Ishikawa (cell line): ENCODE data around the gene UCP1.

Experiments used
- EGR1 ChIP-seq: IDR thresholded peaks from 2 replicates; pipeline ENCODE4 v1.6.1; 2012
- EP300 ChIP-seq: IDR thresholded peaks from 2 replicates; pipeline ENCODE4 v1.6.1; 2012; ENCODE audit warnings: borderline replicate concordance
- FOXM1 ChIP-seq: IDR thresholded peaks from 2 replicates; pipeline ENCODE4 v1.6.1; 2012; ENCODE audit warnings: low read depth, borderline replicate concordance
- RAD21 ChIP-seq: IDR thresholded peaks from 2 replicates; pipeline ENCODE4 v1.6.1; 2012; ENCODE audit warnings: low read depth
- TAF1 ChIP-seq: IDR thresholded peaks from 2 replicates; pipeline ENCODE4 v1.6.1; 2012; ENCODE audit warnings: low read depth, mild to moderate bottlenecking
- YY1 ChIP-seq: IDR thresholded peaks from 2 replicates; pipeline ENCODE4 v1.6.1; 2012; ENCODE audit warnings: low read depth
- TF ChIP-seq, protein P1 (sequence below): IDR thresholded peaks from 2 replicates; pipeline ENCODE4 v1.6.1; 2012; ENCODE audit warnings: low read depth, mild to moderate bottlenecking
- TF ChIP-seq, protein P2 (sequence below): IDR thresholded peaks from 2 replicates; pipeline ENCODE4 v1.6.1; 2012
- TF ChIP-seq, protein P3 (sequence below): IDR thresholded peaks from 2 replicates; pipeline ENCODE4 v1.6.1; 2012

DNA sequence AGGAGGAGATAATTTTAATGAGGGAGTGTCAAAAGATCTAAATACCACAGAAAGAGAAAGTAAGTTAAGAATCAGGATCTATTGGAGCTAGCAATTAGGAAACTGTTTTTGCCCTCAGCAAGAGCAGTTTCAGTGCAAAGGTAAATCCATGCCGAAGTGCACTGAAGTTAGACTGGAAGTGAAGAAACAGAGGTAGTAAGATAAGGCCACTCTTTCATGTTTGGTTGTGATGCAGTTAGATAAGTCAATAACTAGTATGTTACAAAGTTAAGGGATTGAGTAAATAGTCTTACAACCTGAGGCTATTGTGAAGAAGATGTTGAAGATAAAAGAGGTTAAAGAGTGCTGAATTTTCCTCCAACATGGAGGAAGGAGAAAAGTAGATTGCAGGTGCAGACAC, 46.7 kb upstream of the UCP1 start:
- no peak for TF ChIP-seq TAF1
- TF ChIP-seq EP300, result no peak
- TF ChIP-seq RAD21, result no peak
- no peak for TF ChIP-seq YY1
- TF ChIP-seq, protein P1, sequence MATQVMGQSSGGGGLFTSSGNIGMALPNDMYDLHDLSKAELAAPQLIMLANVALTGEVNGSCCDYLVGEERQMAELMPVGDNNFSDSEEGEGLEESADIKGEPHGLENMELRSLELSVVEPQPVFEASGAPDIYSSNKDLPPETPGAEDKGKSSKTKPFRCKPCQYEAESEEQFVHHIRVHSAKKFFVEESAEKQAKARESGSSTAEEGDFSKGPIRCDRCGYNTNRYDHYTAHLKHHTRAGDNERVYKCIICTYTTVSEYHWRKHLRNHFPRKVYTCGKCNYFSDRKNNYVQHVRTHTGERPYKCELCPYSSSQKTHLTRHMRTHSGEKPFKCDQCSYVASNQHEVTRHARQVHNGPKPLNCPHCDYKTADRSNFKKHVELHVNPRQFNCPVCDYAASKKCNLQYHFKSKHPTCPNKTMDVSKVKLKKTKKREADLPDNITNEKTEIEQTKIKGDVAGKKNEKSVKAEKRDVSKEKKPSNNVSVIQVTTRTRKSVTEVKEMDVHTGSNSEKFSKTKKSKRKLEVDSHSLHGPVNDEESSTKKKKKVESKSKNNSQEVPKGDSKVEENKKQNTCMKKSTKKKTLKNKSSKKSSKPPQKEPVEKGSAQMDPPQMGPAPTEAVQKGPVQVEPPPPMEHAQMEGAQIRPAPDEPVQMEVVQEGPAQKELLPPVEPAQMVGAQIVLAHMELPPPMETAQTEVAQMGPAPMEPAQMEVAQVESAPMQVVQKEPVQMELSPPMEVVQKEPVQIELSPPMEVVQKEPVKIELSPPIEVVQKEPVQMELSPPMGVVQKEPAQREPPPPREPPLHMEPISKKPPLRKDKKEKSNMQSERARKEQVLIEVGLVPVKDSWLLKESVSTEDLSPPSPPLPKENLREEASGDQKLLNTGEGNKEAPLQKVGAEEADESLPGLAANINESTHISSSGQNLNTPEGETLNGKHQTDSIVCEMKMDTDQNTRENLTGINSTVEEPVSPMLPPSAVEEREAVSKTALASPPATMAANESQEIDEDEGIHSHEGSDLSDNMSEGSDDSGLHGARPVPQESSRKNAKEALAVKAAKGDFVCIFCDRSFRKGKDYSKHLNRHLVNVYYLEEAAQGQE, result no peak
- no peak for TF ChIP-seq FOXM1
- no peak for TF ChIP-seq EGR1
- TF ChIP-seq, protein P2, sequence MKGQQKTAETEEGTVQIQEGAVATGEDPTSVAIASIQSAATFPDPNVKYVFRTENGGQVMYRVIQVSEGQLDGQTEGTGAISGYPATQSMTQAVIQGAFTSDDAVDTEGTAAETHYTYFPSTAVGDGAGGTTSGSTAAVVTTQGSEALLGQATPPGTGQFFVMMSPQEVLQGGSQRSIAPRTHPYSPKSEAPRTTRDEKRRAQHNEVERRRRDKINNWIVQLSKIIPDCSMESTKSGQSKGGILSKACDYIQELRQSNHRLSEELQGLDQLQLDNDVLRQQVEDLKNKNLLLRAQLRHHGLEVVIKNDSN, result no peak
- TF ChIP-seq, protein P3, sequence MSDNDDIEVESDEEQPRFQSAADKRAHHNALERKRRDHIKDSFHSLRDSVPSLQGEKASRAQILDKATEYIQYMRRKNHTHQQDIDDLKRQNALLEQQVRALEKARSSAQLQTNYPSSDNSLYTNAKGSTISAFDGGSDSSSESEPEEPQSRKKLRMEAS, result no peak
